ENCODE data around the gene TMEM33. TPM values are rescaled to one million over a fixed set of nuclear protein-coding genes. Genes with fewer than 3 reads are reported as not detected.

Gene TMEM33
- total RNA-seq, 2 donors from 2014 or later, result 38.7 to 45.6 TPM

DNA sequence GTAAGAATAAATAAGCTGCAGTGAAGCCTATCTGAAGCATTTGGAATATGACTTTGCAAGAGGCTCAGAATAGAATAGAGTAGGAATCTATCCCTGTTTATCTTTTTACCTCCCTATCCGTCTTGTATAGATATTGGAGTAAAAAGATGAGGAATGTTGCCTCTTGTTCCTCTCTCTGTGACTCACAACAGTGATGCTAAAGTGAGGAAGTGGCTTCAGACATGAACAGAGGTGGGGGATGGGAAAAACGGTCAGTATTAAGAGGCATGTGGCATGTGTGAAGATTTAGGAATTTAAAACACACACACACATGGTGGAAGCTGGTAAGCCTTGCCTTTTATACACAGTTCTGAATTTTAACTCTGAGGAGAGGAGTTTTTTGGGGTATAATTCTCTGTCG, 42.5 kb downstream of the TMEM33 start:
- H3K27ac Mint-ChIP-seq, result no peak overlapping the region
- DNase-seq (ENCODE audit: low spot score in 2 of 2), result no peak
- H3K36me3 Mint-ChIP-seq, result no peaks in the 10 kb centered on the region

DNA sequence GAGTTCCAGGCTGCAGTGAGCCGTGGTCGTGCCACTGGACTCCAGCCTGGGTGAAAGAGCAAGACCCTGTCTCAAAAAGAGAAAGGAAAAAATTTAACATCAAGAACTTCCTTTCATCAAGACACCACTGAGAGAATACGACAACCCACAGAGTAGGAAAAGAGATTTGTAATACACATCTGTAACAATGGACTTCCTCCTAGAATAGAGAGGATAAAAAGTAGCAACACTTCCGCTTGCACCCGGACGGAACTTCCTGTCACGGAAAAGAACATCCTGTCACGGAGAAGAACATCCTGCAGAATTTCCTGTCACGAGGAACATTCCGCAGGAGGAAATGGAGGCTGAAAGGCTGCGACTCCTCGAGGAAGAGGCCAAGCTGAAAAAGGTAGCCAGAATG, 46.2 kb downstream of the TMEM33 start, which contains the start of gene DCAF4L1:
Gene DCAF4L1, plus strand, starts transcription at position 301 of the 400 bp plus-strand sequence. Its CDS starts 37 bp downstream, at position 338.
- no peaks in the 10 kb centered on the region for H3K36me3 Mint-ChIP-seq
- H3K9me3 Mint-ChIP-seq, result no peaks in the 10 kb centered on the region

More for the DNA sequence above, 42.5 kb downstream of the TMEM33 start:
- no peak for ATAC-seq
- H3K9me3 Mint-ChIP-seq, result no peaks in the 10 kb centered on the region

DNA sequence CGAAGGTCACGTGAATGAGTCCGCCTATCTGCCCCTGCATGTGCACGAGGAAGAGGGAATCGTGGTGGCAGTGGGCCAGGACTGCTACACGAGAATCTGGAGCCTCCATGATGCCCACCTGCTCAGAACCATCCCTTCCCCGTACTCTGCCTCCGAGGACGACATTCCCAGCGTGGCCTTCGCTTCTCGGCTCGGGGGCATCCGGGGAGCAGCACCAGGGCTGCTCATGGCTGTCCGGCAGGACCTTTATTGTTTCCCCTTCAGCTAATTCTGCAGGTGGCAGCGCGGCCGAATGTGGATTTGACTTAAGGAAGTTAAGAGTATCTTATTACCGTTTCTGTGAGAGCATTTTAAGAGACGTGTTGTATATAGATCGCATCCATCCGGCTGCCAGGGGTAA, 47.5 kb downstream of the TMEM33 start:
- no peak for ATAC-seq
- DNase-seq (ENCODE audit: low spot score in 2 of 2), result no peak
- Mint-ChIP-seq H3K27ac (no peak overlapping the region), H3K9me3 (no peaks in the 10 kb centered on the region), H3K36me3 (no peaks in the 10 kb centered on the region)

More for the DNA sequence above, 46.2 kb downstream of the TMEM33 start, which contains the start of gene DCAF4L1:
- ATAC-seq (no peak), DNase-seq (ENCODE audit: low spot score in 2 of 2) (no peak)
- H3K27ac Mint-ChIP-seq, result no peak within 1 kb of the TSS

- Mint-ChIP-seq H3K27ac (no peak overlapping the region), H3K9me3 (no peaks in the 10 kb centered on the region), H3K36me3 (peaks cover 0 to 6% of the 10 kb centered on the region in 2 donors)
- ATAC-seq (no peak), DNase-seq (ENCODE audit: low spot score in 2 of 2) (no peak)
These were observed 49.9 kb downstream of the TMEM33 start for GRCh38 chr4:41985151-41985550.

DNA sequence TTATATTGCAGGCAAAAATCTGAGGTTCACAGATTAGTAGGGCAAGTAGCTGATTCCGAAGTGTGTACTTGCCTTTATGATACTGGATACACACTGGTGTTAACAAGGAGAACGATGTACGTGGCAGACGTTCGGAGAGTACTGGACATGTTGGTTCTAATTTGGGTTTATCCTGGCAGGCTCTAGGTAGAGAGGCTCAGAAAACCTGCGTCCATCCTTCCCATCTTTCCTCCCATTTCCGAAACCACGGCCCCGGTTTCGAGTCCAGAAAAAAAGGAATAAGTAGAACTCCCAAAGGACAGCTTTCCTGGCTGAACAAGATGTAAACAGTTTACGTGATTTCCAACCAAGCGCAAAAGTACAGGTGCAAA, 54.8 kb downstream of the TMEM33 start:
- Mint-ChIP-seq H3K36me3 (peaks cover 9 to 15% of the 10 kb centered on the region in 2 donors), H3K9me3 (no peaks in the 10 kb centered on the region), H3K27ac (peak overlapping the region; percentile 86 to 98)
- ATAC-seq, result peak; percentile 8 to 19
- DNase-seq (ENCODE audit: low spot score in 2 of 2), result no peak

- peak within 1 kb of the TSS; percentile 96 to 98 for H3K27ac Mint-ChIP-seq
- peaks cover 14 to 15% of the 10 kb centered on the region in 2 donors for H3K36me3 Mint-ChIP-seq
- peak; percentile 86 to 92 for DNase-seq (ENCODE audit: low spot score in 2 of 2)
- peak; percentile 98 to 99 for ATAC-seq
- no peaks in the 10 kb centered on the region for H3K9me3 Mint-ChIP-seq
These were observed 55.3 kb downstream of the TMEM33 start, which contains the start of gene SLC30A9 for GRCh38 chr4:41990365-41991111. Gene SLC30A9, plus strand, starts transcription at chr4:41990530. Its CDS starts 122 bp downstream, at chr4:41990652.

GRCh38 chr4:41991916-41992767, 56.9 kb downstream of the TMEM33 start:
- peaks cover 15 to 16% of the 10 kb centered on the region in 2 donors for H3K36me3 Mint-ChIP-seq
- ATAC-seq, result no peak
- no peak overlapping the region for H3K27ac Mint-ChIP-seq
- DNase-seq (ENCODE audit: low spot score in 2 of 2), result no peak
- no peaks in the 10 kb centered on the region for H3K9me3 Mint-ChIP-seq

DNA sequence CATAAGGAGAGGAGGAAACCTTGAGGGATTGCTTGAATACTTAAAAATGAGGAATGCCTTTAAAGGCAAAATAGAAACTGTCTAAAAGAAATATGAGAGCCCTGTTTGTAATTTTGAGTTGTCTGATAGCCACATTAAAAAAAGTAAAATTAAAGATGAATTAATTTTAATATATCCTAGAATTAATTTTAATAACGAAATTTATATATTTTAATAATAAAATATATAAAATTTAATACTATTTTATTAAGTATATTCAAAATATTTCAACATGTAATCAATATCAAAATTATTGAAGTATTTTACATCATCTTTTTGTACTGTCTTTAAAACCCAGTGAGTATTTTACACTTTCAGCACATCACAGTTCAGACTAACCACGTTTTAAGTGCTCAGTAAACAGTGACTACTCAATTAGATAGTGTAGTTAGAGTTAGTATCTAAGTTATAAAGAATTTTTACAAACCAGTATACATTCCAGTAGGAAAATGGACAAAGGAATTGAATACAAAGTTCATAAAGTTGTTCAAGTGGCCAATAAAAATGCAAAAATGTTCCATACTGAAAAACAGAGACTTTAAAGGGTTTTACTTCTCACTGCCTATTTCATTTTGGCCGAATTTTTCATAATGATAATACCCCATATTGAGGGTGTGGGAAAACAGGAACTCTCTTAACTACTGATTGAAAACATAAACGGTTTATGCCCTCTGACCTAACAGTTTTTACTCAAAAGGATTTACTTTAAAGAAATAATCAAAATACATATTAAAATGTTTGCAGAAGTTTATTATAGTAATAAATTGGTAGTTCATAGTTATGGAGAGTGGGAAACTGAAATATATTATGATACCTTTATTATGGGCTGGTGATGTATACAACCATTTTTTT, 58.0 kb downstream of the TMEM33 start:
- ATAC-seq, result no peak
- H3K36me3 Mint-ChIP-seq, result peaks cover 15 to 16% of the 10 kb centered on the region in 2 donors
- DNase-seq (ENCODE audit: low spot score in 2 of 2), result no peak
- peak overlapping the region in 1 of 2 donors; percentile 44 for H3K27ac Mint-ChIP-seq
- H3K9me3 Mint-ChIP-seq, result no peaks in the 10 kb centered on the region

GRCh38 chr4:41994461-41994985, 59.3 kb downstream of the TMEM33 start:
- ATAC-seq (no peak), DNase-seq (ENCODE audit: low spot score in 2 of 2) (no peak)
- Mint-ChIP-seq H3K9me3 (no peaks in the 10 kb centered on the region), H3K27ac (no peak overlapping the region), H3K36me3 (peaks cover 15 to 16% of the 10 kb centered on the region in 2 donors)

GRCh38 chr4:41998019-41998418, 62.8 kb downstream of the TMEM33 start:
- H3K9me3 Mint-ChIP-seq, result no peaks in the 10 kb centered on the region
- H3K27ac Mint-ChIP-seq, result no peak overlapping the region
- H3K36me3 Mint-ChIP-seq, result peaks cover 6% of the 10 kb centered on the region in 2 donors
- DNase-seq (ENCODE audit: low spot score in 2 of 2), result no peak
- no peak for ATAC-seq

- Mint-ChIP-seq H3K9me3 (no peaks in the 10 kb centered on the region), H3K36me3 (peaks cover 15 to 18% of the 10 kb centered on the region in 2 donors), H3K27ac (no peak overlapping the region)
- ATAC-seq (no peak), DNase-seq (ENCODE audit: low spot score in 2 of 2) (no peak)
These were observed 64.1 kb downstream of the TMEM33 start for GRCh38 chr4:41999321-41999720.

DNA sequence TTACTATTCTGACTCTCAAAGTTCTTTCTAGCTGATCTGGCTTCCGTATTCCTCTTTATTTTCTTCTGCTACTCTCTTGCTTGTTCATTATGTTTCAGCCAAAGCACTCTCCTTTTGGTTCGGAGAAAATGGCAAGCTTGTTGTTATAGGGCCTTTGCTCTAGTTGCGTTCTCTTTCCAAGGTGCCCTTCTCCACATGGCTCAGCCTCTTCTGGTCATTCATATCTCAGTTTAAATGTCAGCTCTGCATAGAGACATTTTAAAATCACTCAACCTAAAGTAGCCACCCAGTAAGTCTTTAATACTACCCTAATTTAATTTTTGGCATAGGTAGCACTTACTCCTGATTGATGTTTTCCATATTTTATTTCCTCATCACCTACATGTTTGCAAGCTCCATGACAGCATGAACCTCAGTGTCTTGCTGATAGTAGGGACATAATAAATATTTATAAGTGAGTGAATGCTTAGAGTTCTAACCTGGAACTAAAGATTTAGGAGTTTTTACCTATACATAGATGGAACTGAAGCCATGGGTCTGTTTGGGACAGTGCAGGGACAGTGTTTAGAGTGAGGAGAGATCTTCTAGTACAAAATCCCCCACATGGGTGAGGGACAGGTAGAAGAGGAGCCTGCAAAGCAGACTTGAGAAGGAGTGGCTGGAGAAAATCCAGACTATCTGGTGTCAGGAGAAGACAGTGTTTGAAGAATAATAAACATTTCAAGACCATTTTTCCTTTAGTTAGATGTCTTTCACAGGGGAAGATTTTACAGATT, 73.0 kb downstream of the TMEM33 start:
- DNase-seq (ENCODE audit: low spot score in 2 of 2), result no peak
- Mint-ChIP-seq H3K36me3 (peaks cover 38 to 59% of the 10 kb centered on the region in 2 donors), H3K27ac (no peak overlapping the region)

More for the DNA sequence above, 73.0 kb downstream of the TMEM33 start:
- H3K9me3 Mint-ChIP-seq, result no peaks in the 10 kb centered on the region
- ATAC-seq, result no peak
